Stimulated activated CD8-positive, alpha-beta memory T cell treated with anti-CD3 and anti-CD28 coated beads, Interleukin-4, amount 100 ng/mL, for 24 hours (primary cell): ENCODE data around the gene ALDH1L1.
"Not testable (repeated sequence)": the region's sequence is repeated elsewhere in the genome, so short reads cannot be mapped to it uniquely, and the experiment has no call there.

Experiments used
- DNase-seq: peaks from one replicate; pipeline ENCODE4 v3.0.0-alpha.2; 2020; ENCODE audit warnings: low read depth

ALDH1L1 gene

GRCh38 chr3:126081618-126082361 is 98.6 kb downstream of the ALDH1L1 start:
- DNase-seq: no peak

GRCh38 chr3:126080970-126081369 is 99.4 kb downstream of the ALDH1L1 start:
- DNase-seq: no peak

- DNase-seq: no peak
Observed at GRCh38 chr3:126078866-126079265, 101.5 kb downstream of the ALDH1L1 start.

DNA sequence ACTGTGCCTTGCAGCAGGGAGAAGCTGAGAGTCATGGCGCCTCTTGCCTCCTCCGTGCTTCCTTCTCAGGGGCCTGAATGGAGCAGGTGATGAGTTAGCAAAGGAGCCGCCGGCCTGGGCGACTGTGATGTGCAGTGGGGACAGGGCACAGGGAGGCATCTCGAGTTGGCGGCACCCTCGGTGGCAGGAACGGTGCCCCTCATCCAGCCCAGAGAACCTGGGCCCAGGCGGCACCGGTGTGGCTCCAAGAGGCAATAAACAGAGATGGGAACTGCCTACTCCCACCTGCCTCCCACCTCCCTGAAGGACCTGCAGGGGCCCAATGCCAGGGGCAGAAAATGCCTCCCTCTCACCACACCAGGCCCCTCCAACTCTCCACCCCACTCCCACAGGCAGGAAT is 102.6 kb downstream of the ALDH1L1 start:
- DNase-seq: no peak

DNA sequence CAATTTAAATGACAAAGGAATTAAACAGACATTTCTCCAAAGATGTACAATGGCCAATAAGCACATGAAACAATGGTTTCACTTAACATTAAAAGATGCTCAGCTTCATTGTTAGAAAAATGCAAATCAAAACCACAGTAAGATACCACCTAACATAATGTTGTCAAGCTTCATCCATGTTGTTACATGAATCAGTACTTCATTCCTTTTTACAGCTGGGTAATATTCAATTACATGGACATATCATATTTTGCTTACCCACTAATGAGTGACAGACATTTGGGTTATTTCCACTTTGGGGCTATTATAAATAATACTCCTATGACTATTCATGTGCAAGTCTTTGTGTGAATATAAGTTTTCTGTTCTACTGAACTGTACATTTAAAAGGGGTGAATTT is 104.2 kb downstream of the ALDH1L1 start:
- no peak for DNase-seq

- no peak for DNase-seq
Observed at GRCh38 chr3:126070146-126070545, 110.2 kb downstream of the ALDH1L1 start.

DNA sequence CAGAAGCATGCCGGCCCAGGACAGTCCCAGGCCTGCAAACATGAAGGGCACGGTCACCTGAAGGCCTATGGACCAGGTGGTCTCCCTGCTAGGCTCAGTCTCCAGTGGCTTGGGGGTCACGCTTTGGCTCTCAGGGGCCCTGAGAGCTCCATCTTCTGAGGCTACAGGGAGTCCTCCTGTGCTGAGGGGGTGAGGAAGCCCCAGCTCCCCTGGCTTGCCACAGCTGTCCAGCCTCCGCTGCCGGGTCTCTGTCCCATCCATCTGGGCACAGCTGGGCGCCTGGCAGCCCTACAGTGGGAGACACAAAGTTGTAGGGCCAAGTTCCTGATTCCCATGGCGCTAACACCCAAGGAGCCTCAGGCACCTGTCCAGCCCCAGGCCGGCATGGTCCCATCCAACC is 112.4 kb downstream of the ALDH1L1 start:
- no peak for DNase-seq

- DNase-seq: not testable (repeated sequence)
Observed at GRCh38 chr3:126066676-126067075, 113.7 kb downstream of the ALDH1L1 start.

GRCh38 chr3:126065876-126066275 is 114.5 kb downstream of the ALDH1L1 start:
- DNase-seq: no peak

GRCh38 chr3:126064627-126065258 is 115.6 kb downstream of the ALDH1L1 start:
- DNase-seq: no peak

GRCh38 chr3:126063358-126063965 is 116.9 kb downstream of the ALDH1L1 start:
- DNase-seq: no peak

DNA sequence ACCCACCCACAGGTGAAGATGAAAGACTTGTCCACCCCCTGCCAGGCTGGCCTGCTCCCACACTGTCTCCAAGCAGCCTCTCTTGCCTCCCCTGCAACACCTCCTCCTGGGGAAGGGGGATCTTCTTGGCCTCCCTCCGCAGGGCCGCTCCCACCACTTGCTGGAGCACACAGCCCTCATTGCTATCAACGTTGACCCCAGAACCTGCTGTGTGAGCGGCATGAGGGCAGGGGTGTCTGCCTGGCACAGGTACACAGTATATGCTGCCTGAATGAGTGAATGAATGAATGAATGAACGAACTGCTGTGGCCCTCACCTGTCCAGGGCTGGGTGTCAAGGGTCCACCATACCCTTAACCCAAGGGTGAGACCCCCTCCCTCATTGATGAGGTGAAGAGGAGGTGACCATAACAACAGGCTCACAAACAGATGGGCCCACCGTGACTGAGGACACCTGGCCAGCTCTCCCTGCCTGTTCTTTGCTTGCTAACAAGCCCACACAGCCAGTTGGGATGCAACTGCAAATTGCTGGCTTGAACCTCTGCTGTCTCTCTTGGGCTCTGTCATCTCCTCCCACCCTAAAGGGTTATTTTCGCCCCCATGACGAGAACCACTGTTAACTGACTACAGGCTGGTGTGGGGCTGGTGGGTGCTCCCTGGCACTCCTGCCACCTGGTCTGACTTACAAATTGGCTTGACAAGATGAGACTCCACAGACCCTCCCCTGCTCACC is 118.9 kb downstream of the ALDH1L1 start:
- no peak for DNase-seq

GRCh38 chr3:126060613-126061145 is 119.7 kb downstream of the ALDH1L1 start:
- no peak for DNase-seq

DNA sequence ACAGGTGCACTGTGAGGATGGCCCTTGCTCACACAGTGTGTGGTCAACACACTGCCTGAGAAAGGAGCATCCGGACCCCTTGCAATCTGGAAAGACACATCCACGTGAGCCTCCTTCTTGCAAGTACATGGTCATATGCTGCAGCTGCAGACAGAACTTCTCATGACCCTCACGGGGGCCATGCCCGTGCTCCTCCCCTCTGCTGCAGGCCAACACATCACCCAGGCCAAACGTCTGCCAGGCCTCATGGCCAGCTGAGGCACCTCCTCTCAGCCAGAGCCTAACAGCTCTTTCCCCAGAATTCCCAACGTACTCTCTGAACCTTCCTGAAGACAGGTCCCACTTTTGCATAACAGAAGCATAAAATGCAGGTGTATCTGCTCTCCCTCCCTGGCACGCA is 121.7 kb downstream of the ALDH1L1 start:
- DNase-seq: no peak

GRCh38 chr3:126057936-126058335 is 122.5 kb downstream of the ALDH1L1 start:
- DNase-seq: no peak

DNA sequence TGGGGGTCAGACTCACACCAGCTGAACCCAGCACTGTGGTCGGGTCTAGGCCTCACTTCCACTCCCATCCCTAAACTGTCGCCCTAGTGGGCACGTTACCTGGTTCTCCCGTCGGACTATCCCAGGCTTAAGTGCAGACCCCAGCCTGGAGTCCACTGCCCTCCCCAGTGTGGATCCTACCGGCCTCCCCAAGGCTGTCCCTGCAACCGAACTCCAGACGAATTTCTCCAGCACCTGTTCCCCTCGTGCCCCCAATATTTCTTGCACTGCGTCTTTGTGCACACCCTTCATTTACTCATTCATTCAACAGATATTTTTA is 122.9 kb downstream of the ALDH1L1 start:
- DNase-seq: no peak

DNA sequence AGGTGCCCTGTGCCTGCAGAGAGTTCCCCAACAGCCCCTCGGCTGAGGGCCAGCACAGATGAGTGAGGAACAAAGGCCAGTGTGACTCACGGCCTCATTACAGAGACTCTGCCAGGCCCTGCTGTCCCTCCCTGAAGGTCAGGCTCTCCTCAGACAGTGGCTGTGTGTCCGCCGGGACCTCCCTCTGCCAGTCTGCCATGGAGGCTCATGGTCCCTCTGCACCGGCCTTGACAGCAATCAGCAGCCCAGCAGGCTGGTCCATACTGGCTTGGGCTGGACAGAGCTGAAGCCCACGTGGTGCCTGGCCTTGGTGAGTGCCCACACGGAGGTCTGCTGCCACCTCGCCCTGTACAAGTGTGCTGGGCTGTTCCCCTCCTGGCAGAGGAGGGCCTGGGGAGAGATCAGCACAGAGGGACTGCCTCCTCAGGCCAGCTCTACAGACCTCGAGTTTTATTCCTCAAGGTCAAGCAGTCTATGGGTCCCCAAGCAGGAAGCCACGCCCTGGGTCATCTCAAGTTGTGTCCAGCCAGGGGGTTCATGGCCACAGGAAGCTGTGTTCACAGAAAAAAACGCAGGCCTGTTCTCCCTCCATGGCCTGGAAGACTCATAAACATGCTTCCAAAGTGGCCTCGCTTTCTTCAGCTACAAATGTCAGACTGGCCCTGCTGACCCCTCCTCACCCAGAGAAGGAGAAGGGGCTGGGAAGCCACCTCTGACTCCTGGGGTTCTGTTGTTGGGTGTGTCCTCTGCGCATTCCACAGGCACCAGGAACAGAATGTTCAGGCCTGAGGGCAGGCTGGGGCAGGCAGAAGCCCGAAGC is 123.5 kb downstream of the ALDH1L1 start:
- DNase-seq: no peak

DNA sequence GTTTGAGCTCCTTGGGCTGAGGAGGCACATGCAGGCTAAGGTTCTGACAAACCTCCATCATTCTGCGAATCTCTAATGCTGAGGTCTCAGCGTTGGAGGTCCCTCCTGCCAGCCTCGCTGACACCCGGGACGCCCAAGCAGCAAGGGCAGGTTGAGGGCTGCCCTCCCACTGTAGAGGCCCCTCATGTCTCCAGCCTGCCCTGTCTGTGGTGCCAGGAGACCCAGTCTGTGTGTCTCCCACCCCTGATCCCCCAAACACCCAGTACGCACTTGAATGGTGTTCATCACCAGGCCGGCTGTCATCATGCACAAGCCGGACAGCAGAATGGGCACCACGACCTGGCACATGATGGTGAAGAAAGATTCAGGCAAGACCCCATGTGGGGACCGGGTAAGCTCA is 124.3 kb downstream of the ALDH1L1 start:
- DNase-seq: no peak

GRCh38 chr3:126054870-126055269 is 125.5 kb downstream of the ALDH1L1 start:
- DNase-seq: no peak

GRCh38 chr3:126053949-126054569 is 126.3 kb downstream of the ALDH1L1 start:
- no peak for DNase-seq
